HG02884 (cell line): ENCODE measurements around the gene DNAJC6.

Experiments used
- ATAC-seq: cut with Tn5 transposase; IDR thresholded peaks from one replicate; pipeline ENCODE4 v1.9.1; 2021; ENCODE audit warnings: mild to moderate bottlenecking, moderate library complexity; ENCODE audit not compliant: unreplicated experiment

DNAJC6 gene

DNA sequence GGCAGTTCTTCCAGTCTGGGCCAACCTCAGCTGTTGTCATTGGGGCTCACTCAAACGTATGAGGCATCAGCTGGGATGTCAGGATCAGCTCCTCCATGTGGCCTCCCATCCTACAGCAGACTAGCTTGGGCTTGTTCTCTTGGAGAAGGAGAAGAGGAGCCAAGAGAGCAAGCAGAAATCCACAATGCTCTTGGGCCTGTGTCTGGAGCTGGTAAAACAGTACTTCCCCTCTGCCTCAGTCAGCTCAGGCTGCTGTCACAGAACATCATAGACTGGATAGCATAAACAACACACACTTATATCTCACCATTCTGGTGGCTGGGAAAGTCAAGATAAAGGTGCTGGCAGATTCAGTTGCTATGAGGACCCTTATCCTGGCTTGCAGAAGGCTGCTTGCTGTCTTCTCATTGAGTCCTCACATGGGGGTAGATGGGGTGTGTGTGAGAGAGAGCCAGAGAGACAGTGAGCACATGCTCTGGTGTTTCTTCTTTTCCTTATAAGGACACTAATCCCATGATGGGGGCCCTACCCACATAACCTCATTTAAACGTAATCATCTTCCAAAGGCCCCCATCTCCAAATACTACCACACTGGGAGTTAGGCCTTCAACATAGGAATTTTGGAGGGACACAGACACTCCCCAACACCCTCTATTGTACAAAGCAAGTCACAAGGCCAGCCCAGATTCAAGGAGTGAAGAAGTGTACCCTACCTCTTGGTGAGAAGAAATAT is 16.3 kb upstream of the DNAJC6 start:
- ATAC-seq: no peak

GRCh38 chr1:65297706-65298105 is 11.6 kb upstream of the DNAJC6 start:
- no peak for ATAC-seq

DNA sequence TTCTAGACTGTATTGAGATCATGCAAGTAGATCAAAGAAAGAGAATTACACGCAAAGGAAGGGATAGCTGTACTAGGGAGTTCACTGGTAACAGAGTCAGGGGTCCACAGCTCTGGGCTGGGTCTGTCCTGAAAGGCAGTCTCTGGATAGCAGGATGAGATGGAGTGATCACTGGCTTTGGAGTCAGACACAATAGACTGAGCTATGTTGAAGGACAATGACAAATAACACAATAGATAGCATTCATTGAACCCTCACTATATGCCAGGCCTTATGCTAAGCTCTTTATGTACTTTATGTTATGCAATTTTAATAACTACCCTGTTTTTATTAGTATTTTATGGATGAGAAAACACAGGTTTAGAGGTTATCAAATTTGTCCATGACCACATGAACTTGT is 10.0 kb upstream of the DNAJC6 start:
- no peak for ATAC-seq

- no peak for ATAC-seq
Measured at GRCh38 chr1:65308781-65309303, 501 bp upstream of the DNAJC6 start.

GRCh38 chr1:65310078-65310587 is 790 bp downstream of the DNAJC6 start:
- ATAC-seq: no peak

DNA sequence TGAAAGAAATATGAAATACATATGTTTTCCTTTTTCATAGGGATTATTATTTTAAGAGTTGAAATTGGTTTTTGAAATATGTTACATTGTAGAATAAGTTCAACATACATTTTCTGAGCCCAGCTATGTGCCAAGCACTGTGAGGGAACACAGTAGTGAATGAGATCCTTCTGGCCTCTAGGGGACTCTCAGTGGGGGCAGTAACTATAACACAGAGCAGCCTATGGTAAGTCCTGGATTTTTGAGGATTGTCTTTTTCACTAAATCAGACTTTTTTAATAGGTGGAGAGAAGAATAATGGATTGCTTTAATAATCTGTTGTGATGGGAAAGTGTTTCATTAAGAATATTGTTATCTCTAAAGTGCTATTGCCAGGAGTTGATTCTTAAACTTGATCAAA is 2.4 kb downstream of the DNAJC6 start:
- no peak for ATAC-seq

- ATAC-seq: no peak
Measured at GRCh38 chr1:65316233-65316632, 6.9 kb downstream of the DNAJC6 start.

DNA sequence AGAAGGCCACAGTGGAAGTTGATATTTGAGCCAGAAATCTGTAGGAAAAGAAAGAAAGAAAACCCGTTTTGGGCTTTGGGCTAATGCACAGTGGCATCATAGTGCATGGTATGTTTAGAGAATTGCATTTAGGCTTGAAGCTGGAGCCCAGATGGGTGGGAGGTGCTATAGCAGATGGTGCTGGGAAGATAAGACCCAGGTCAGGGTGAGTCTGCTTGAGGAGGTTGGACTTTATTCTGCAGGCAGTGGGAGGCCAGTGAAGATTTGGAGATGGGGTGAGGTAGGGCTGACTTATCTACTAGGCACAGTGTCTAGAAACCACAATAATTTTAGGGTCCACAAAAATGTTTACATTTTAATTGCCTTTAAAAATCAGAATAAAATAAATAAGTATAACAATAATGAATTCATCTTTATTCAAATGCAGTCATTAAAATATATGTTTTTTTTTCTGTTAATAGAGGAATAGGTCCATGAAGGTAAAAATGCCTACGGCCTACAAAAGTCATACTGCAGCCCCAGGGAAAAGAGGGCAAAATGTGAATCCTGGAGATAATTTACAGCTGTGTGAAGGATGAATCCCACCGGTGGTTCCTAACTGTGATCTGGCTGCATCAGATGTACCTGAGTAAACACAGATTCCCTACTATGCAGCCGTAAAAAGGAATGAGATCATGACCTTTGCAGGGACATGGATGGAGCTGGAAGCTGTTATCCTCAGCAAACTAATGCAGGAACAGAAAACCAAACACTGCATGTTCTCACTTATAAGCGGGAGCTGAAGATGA is 8.7 kb downstream of the DNAJC6 start:
- ATAC-seq: no peak

- ATAC-seq: no peak
Measured at GRCh38 chr1:65319141-65319540, 9.8 kb downstream of the DNAJC6 start.

- no peak for ATAC-seq
Measured at GRCh38 chr1:65319754-65320153, 10.4 kb downstream of the DNAJC6 start.

GRCh38 chr1:65321879-65322278 is 12.5 kb downstream of the DNAJC6 start:
- no peak for ATAC-seq

DNA sequence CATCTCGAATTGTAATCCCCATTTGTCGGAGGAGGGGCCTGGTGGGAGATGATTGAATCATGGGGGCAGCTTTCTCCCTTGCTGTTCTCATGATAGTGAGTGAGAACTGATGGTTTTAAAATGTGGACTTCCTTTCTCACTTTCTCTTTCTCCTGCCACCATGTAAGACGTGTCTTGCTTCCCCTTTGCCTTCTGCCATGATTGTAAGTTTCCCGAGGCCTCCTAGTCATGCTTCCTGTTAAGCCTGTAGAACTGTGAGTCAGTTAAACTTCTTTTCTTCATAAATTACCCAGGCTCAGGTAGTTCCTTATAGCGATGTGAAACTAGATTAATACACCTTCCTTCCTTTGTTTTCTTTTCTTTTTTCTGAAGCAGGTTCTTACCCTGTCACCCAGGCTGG is 13.9 kb downstream of the DNAJC6 start:
- ATAC-seq: no peak

- no peak for ATAC-seq
Measured at GRCh38 chr1:65330021-65330420, 20.7 kb downstream of the DNAJC6 start.

DNA sequence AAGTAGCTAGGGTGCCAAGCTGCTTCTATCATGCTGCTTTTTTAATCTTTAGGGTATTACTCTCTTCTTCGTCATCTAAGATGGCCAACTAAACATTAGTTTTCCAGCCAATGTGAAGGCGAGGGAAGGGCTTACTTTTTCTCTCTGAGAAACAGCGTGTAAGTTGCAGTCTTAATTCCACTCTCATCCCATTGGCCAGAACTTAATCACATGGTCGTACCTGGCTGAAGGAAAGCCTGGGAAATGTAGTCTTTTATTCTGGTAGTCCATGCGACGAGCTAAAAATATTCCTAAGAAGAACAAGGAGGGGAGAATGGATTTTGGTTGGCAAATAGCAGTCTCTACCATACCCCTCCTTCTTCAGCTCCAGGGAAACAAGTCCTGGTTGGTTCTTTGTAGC is 21.5 kb downstream of the DNAJC6 start:
- ATAC-seq: no peak

GRCh38 chr1:65332821-65333220 is 23.5 kb downstream of the DNAJC6 start:
- no peak for ATAC-seq

- ATAC-seq: no peak
Measured at GRCh38 chr1:65334081-65334480, 24.7 kb downstream of the DNAJC6 start.

GRCh38 chr1:65339866-65340468 is 30.6 kb downstream of the DNAJC6 start:
- no peak for ATAC-seq

DNA sequence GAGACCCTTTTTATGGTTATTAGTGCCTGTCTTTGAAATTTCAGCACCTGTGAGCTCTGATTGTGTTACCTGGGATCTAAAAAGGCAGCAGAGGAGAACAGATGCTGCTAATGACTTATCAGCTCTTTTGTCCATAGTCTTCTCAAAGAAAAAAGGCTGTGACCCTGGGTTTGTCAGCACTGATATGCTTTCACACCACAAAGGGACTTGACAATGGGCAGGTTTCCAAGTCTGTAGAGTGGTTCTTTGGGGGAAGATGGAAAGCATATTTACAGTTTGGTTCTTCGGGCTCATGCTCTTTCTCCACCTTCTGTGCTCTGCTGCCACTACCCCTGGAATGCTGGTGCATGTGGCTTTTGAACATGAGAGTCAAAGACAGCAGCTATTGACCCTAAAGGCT is 32.0 kb downstream of the DNAJC6 start:
- ATAC-seq: no peak

- ATAC-seq: no peak
Measured at GRCh38 chr1:65343286-65343685, 33.9 kb downstream of the DNAJC6 start.

DNA sequence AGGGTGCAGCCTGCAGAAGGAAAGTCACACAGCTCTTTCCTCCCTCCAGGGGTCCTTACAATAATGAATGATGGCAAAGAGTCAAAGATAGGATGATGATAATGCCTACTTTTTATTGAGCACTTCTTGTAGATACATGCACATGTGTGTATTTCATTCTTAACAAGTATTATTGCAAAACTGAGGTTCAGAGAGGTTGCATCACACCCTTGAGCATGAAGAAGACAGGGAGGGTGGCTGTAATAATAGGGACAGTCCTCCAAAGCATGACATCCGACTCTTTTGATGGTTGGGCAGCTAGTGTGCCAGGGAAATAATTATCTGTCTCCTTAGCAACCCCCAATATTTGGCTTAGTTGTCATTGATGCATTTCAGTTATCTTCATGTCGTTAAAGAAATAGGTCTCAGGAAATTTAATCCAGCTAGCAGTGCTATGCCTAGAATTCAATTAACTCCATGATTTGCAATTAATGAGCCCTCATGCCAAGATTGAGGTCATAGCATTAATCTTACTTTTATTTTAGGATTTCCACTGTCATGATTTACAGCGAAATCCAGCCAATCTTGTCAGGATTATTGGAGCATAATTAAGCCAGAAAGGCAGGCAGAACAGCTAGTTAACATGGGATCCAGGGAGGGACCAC is 35.0 kb downstream of the DNAJC6 start:
- ATAC-seq: no peak

DNA sequence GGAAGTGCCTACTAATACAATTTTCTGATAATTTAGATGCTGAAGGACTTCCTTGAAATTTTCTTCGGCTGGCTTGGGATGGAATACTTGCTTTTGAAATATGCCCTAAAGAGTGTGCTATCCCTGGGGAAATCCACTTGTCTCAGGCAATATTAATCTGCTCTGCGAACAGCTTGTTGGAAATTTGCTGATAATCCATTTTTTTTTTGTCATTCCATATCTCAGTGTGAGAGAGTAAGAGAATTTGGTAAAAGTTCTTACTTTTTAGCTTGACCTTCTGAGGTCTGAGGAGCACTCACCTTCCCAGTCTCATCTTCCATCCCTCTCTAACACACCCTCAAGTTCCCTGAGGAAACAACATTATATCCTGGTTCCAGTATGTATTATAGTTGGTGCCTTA is 36.8 kb downstream of the DNAJC6 start:
- no peak for ATAC-seq
